Measurements from ENCODE around the gene OSCP1.

Gene OSCP1

DNA sequence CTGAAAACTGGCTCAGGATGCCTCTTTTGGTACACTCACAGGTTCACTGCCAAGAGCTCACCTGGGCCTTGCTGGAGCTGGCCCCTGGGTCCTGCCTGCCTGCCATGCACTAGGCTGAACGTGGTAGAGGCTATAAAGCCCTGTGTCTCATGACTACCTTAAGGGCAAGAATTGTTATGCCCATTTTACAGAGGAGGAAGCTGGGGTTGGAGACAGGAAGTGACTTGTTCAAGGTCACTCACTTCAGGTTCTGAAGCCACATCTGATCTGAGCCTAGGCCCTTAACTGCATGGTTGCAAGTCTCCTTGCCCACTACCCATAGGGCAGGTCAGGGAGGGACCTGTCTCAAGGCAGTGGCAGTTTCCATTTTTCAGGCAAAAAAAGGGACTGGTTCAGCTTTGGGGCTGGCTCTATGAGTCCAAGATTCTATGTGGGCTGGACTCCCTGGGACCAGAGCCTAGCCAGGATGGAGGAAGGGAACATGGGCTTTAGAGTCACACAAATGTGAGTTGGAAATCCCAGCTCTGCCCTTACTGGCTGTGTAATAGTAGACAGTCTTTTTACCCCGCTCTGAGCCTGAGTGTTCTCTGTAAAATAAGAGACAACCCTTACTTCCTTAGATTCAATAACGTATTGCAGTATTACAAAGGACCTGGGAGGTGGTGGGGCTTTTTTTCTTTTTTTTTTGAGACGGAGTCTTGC lies 72.3 kb downstream of the OSCP1 start:
- DNase-seq = no peak
- Mint-ChIP-seq H3K4me3 (no peak overlapping the region), H3K36me3 (ENCODE audit: low read depth) (peaks cover 14% of the 10 kb centered on the region), H3K27me3 (ENCODE audit: low read depth, poor library complexity) (no peaks in the 10 kb centered on the region), H3K27ac (no peak overlapping the region), H3K4me1 (peaks cover 39% of the 10 kb centered on the region), H3K9me3 (no peaks in the 10 kb centered on the region)
- TF ChIP-seq, protein P1, sequence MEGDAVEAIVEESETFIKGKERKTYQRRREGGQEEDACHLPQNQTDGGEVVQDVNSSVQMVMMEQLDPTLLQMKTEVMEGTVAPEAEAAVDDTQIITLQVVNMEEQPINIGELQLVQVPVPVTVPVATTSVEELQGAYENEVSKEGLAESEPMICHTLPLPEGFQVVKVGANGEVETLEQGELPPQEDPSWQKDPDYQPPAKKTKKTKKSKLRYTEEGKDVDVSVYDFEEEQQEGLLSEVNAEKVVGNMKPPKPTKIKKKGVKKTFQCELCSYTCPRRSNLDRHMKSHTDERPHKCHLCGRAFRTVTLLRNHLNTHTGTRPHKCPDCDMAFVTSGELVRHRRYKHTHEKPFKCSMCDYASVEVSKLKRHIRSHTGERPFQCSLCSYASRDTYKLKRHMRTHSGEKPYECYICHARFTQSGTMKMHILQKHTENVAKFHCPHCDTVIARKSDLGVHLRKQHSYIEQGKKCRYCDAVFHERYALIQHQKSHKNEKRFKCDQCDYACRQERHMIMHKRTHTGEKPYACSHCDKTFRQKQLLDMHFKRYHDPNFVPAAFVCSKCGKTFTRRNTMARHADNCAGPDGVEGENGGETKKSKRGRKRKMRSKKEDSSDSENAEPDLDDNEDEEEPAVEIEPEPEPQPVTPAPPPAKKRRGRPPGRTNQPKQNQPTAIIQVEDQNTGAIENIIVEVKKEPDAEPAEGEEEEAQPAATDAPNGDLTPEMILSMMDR (IDR thresholded peaks at IDR 0.05) = no peak

DNA sequence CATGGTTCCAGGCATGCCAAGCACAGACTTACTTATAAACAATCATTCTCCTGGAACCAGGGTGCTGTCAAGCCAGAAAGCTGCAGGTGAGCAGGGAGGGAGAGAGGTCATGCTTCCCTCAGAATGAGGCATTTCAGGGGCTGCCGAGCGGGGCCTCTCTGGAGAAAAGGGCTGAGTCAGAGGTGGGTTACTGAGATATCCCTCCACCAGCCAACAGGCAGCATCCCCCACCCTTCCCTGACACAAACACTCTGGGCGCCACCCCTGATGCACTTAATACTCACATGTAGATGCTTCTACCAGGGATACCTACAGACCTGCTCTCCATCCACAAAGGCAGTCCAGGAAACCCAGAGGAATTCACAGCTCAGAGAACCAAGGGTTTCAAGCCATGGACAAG lies 77.6 kb downstream of the OSCP1 start:
- H3K36me3 Mint-ChIP-seq (ENCODE audit: low read depth) = no peaks in the 10 kb centered on the region
- no peaks in the 10 kb centered on the region for H3K27me3 Mint-ChIP-seq (ENCODE audit: low read depth, poor library complexity)
- no peak for DNase-seq
- peaks cover 59% of the 10 kb centered on the region for H3K4me1 Mint-ChIP-seq
- no peaks in the 10 kb centered on the region for H3K9me3 Mint-ChIP-seq
- TF ChIP-seq, protein P1 (IDR thresholded peaks at IDR 0.05) = no peak
- peak overlapping the region; percentile 68 for H3K27ac Mint-ChIP-seq
- H3K4me3 Mint-ChIP-seq = no peak overlapping the region

DNA sequence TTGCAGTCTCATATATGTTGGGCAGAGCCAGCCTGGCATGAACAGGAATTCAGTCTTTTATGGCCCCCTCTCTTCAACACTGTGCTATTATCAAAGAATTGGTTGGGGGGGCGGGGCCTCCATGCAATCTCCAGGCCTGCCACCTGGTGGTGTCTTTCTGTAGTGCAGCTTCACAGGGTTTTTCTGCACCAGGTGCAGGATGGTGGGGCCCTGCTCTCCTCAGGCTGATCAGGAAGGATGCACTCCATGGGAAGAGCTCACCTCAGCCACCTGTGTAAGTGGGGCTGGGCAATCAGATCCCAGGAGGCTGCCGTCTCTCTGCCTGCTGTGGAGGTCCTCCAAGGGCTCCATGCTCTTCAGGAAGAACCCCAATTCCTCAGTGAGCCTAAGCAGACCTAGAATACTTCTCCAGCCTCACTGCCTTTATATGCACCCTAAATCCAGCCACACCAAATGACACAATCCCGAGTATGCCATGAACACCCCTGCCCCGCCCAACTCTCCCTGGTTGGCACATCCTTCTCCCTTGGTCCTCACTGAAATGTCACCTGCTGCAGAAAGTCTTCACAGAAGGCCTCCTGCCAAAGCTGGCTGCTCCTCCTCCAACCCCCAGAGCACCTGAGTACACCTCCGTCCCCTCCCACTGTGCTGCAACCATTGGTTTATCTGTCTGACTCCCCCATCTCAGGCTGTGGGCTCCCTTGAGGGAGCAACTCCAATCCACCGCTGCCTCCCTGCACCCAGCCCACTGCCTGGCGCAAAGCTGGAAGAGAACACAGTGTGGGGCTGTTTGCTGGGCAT lies 81.0 kb downstream of the OSCP1 start:
- Mint-ChIP-seq H3K4me3 (no peak overlapping the region), H3K27ac (peak overlapping the region; percentile 16), H3K4me1 (peaks cover 75% of the 10 kb centered on the region), H3K27me3 (ENCODE audit: low read depth, poor library complexity) (no peaks in the 10 kb centered on the region), H3K36me3 (ENCODE audit: low read depth) (peaks cover 7% of the 10 kb centered on the region), H3K9me3 (no peaks in the 10 kb centered on the region)
- TF ChIP-seq, protein P1 (IDR thresholded peaks at IDR 0.05) = peak; percentile 84
- peak; percentile 94 for DNase-seq
